HEK293T (cell line): ENCODE measurements around the gene RENBP.

ENCODE experiments used
- CTCF ChIA-PET: fragments of 350-600 bp; formaldehyde crosslinking; extraction: SDS; loops from one replicate; lab custom pipeline; 2021; ENCODE audit warnings: antibody characterized with exemption, inconsistent platforms; lab: Yijun Ruan, JAX
- POLR2A ChIA-PET: fragments of 350-600 bp; formaldehyde crosslinking; extraction: SDS; loops from one replicate; lab custom pipeline; 2020; ENCODE audit warnings: antibody characterized with exemption, inconsistent platforms; lab: Yijun Ruan, JAX
- DNase-seq: peaks from one replicate; pipeline ENCODE4 v3.0.0; 2012; ENCODE audit warnings: mixed read lengths; ENCODE audit errors: extremely low spot score
- ARNT ChIP-seq: fragments of 450-650 bp; IDR thresholded peaks from 2 replicates; pipeline ENCODE4 v1.6.1; 2017; ENCODE audit warnings: mild to moderate bottlenecking
- BHLHE40 ChIP-seq: fragments of 450-650 bp; IDR thresholded peaks from 2 replicates; pipeline ENCODE4 v1.6.1; 2016; ENCODE audit warnings: mild to moderate bottlenecking, moderate library complexity, borderline replicate concordance
- CTBP1 ChIP-seq: fragments of 450-650 bp; IDR thresholded peaks from 2 replicates; pipeline ENCODE4 v1.6.1; 2016; ENCODE audit warnings: borderline replicate concordance
- ELF4 ChIP-seq: fragments of 450-650 bp; IDR thresholded peaks from 2 replicates; pipeline ENCODE4 v1.6.1; 2017; ENCODE audit warnings: antibody characterized with exemption
- FOXA1 ChIP-seq: fragments of 450-650 bp; IDR thresholded peaks from 2 replicates; pipeline ENCODE4 v1.6.1; 2016; ENCODE audit warnings: mild to moderate bottlenecking
- FOXK2 ChIP-seq: fragments of 450-650 bp; IDR thresholded peaks from 2 replicates; pipeline ENCODE4 v1.6.1; 2016; ENCODE audit warnings: mild to moderate bottlenecking
- FOXM1 ChIP-seq: fragments of 450-650 bp; IDR thresholded peaks from 2 replicates; pipeline ENCODE4 v1.6.1; 2017; ENCODE audit warnings: mild to moderate bottlenecking, borderline replicate concordance
- HDGF ChIP-seq: fragments of 450-650 bp; IDR thresholded peaks from 2 replicates; pipeline ENCODE4 v1.6.1; 2017; ENCODE audit warnings: antibody characterized with exemption, borderline replicate concordance
- L3MBTL2 ChIP-seq: fragments of 450-650 bp; conservative IDR thresholded peaks from 2 replicates; pipeline ENCODE4 v1.6.1; 2016; ENCODE audit warnings: mild to moderate bottlenecking
- LEF1 ChIP-seq: fragments of 450-650 bp; IDR thresholded peaks from 2 replicates; pipeline ENCODE4 v1.6.1; 2017; ENCODE audit warnings: mild to moderate bottlenecking, borderline replicate concordance
- NFRKB ChIP-seq: fragments of 450-650 bp; IDR thresholded peaks from 2 replicates; pipeline ENCODE4 v1.6.1; 2016; ENCODE audit warnings: mild to moderate bottlenecking, moderate library complexity
- SP1 ChIP-seq: fragments of 450-650 bp; IDR thresholded peaks from 2 replicates; pipeline ENCODE4 v1.6.1; 2017
- SUZ12 ChIP-seq: fragments of 450-650 bp; IDR thresholded peaks from 2 replicates; pipeline ENCODE4 v1.6.1; 2016; ENCODE audit warnings: mild to moderate bottlenecking
- TARDBP ChIP-seq: fragments of 450-650 bp; IDR thresholded peaks from 2 replicates; pipeline ENCODE4 v1.6.1; 2016
- ZNF384 ChIP-seq: fragments of 450-650 bp; IDR thresholded peaks from 2 replicates; pipeline ENCODE4 v1.6.1; 2016
- TF ChIP-seq, protein P1 (sequence below): fragments of 450-650 bp; IDR thresholded peaks from 2 replicates; pipeline ENCODE4 v1.6.1; 2016

RENBP gene

DNA sequence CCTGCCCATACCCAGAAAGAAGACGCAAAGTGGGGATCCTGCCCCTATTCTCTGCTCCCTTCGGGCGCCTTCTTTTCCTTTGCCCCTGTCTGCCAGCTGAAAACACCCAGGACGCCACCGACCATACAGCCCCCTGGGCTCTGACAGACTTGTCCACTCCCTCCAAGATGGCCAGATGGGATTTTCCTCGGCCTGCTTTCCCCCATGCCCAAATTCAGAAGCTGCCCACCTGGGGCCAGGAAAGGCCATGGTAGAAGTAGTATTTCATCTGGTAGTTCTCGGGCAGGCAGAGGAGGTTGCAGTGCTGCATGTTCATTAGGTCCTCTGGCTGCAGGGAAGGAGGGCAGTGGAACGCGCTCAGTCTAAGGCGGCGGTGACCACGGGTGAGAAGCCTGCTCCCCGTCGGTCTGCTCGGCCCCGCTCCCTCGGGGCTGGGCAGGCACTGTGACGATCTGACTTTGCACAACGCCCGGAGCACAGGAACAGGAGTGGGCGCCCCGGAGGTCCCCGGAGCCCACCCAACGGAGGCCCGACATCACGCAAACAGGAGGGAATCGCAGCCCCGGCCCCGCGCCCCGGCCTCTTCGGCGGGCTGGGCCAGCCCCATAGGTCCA is 10.2 kb downstream of the RENBP start:
- POLR2A ChIA-PET = interaction anchor here (0.8 to 2.0 kb wide), 10 partner anchors 8 to 592 kb away, joined by 3 to 9 read pairs (median 4); partner anchors contain the start of genes ARHGAP4, HCFC1, IDH3G and RENBP
- no peak for TF ChIP-seq SP1
- no peak for TF ChIP-seq TARDBP
- CTCF ChIA-PET = interaction anchor here (0.6 to 2.1 kb wide), 4 partner anchors 9 to 12 kb away, joined by 3 to 9 read pairs (median 4); partner anchors contain the start of gene RENBP
- no peak for DNase-seq

DNA sequence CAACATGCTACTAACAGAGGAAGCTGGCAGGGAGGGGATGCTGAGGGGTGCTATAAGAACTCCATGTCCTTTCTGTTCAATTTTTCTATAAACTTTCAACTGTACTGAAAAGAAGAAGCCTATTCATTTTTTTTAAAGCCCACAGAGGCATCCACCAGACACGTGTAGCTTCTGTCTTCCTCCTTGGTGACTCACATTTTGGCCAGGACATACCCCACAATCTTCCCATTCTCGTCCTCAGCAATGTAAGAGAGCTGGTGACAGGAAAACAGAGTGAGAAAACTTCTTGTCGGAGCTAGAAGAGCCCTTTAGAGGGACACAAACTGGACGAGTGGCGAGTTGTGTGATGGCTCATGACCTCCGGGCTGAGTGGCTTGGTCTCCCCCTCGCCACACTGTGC is 10.7 kb downstream of the RENBP start:
- DNase-seq = no peak
- ChIA-PET CTCF (interaction anchor here (1.0 to 2.1 kb wide), 3 partner anchors 11 to 13 kb away, joined by 3 to 9 read pairs (median 5); partner anchors contain the start of gene RENBP), POLR2A (interaction anchor here (0.9 to 1.5 kb wide), 2 partner anchors 13 to 139 kb away, joined by 3 to 5 read pairs; partner anchors contain the start of genes IDH3G and SSR4)
- TF ChIP-seq SUZ12 (no peak), FOXA1 (no peak), ARNT (no peak), NFRKB (no peak), L3MBTL2 (no peak), FOXK2 (no peak), CTBP1 (no peak), LEF1 (no peak), ZNF384 (no peak), SP1 (no peak), BHLHE40 (no peak), FOXM1 (no peak), HDGF (no peak), TARDBP (no peak), ELF4 (no peak)
- TF ChIP-seq, protein P1, sequence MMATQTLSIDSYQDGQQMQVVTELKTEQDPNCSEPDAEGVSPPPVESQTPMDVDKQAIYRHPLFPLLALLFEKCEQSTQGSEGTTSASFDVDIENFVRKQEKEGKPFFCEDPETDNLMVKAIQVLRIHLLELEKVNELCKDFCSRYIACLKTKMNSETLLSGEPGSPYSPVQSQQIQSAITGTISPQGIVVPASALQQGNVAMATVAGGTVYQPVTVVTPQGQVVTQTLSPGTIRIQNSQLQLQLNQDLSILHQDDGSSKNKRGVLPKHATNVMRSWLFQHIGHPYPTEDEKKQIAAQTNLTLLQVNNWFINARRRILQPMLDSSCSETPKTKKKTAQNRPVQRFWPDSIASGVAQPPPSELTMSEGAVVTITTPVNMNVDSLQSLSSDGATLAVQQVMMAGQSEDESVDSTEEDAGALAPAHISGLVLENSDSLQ = no peak

DNA sequence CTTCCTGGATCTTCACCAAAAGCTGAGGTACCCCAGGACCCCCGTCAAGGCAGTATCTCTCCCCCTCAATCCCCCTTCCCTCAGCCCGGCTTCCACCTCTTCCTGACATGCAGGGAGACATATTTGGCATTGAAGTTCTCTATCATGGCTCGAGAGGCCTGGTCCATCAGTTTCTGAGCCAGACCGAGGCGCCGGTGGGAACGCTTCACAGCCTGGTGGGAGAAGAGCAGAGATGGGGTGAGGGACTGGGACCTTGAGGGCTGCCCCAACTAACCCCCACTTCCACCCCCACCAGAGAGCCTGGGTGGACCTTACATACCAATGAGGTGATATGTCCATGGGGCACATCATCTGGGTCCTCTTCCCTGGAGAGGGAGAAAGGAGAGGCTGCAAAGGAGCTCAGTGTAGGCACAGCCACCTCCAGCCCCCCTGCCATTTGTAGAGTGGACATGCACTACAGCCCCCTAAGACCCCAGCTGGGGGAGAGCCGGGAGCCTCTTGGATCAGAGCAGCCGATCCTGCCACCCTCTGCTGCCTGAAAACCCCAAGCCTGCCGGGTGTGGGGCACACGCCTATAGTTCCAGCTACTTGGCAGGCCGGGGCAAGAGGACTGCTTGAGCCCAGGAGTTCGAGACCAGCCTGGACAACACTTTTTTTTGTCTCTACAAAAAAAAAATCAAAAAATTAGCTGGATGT is 12.1 kb downstream of the RENBP start:
- no peak for TF ChIP-seq L3MBTL2
- TF ChIP-seq SP1 = no peak
- no peak for TF ChIP-seq ELF4
- no peak for TF ChIP-seq FOXM1
- TF ChIP-seq TARDBP = no peak
- no peak for TF ChIP-seq SUZ12
- TF ChIP-seq FOXA1 = no peak
- no peak for TF ChIP-seq LEF1
- TF ChIP-seq NFRKB = no peak
- no peak for TF ChIP-seq ZNF384
- no peak for TF ChIP-seq FOXK2
- TF ChIP-seq ARNT = no peak
- TF ChIP-seq HDGF = no peak
- no peak for TF ChIP-seq BHLHE40
- TF ChIP-seq CTBP1 = no peak
- TF ChIP-seq, protein P1 = no peak
- no peak for DNase-seq
- CTCF ChIA-PET = interaction anchor here (2.1 kb wide), 1 partner anchor 14 kb away, joined by 9 read pairs; no protein-coding TSS in a partner anchor
- POLR2A ChIA-PET = interaction anchor here (4.0 kb wide), 1 partner anchor 38 kb away, joined by 13 read pairs; the partner anchor contains the start of gene HCFC1

DNA sequence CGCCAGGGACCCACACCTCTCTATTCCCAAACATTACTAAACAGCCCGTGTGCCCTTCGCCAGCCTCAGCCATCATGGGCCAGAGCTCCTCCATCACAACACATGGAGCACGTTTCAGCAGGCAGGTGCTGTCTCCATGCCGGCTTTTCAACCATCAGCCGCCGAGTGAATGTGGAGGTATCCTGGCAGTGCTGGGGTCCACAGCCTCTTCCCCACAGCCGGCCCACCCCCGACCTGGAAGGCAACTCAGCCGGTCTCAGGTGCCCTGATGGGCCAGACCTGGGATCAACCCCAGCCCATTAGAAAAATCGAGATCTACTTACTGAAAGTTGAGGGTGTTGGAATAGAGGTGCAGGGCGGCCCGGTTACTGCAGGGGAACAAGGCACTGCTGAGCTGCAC is 12.7 kb downstream of the RENBP start:
- ChIA-PET CTCF (no interaction called here), POLR2A (interaction anchor here (0.8 to 4.0 kb wide), 2 partner anchors 39 to 41 kb away, joined by 3 to 13 read pairs; partner anchors contain the start of genes HCFC1 and TMEM187)

DNA sequence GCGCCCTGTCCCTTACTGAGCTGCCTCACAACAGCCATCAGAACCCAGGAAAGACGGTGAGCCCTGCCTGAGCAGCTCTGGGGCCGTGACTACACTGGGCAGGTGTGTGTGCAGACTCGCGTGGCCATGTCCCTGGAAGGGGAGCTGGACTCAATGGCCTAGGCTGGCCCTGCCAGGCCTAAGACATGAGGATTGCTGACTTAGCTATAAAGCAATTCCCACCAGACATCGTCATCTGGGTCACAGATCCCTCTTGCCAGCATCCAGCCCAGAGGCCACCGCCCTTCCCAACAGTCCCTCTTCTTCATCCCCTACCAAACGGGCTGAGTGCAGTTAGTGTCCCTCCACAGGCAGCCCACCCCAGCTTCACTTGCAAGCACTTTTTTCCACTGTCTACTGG is 13.3 kb downstream of the RENBP start:
- CTCF ChIA-PET = no interaction called here
- DNase-seq = no peak
- POLR2A ChIA-PET = interaction anchor here (0.8 to 7.1 kb wide), 3 partner anchors 16 to 41 kb away, joined by 3 to 65 read pairs (median 13); partner anchors contain the start of genes HCFC1, RENBP and TMEM187
- TF ChIP-seq HDGF (no peak), CTBP1 (no peak), FOXA1 (no peak), TARDBP (no peak), NFRKB (no peak), ZNF384 (no peak), BHLHE40 (no peak), SUZ12 (no peak), SP1 (no peak), LEF1 (no peak)
- TF ChIP-seq, protein P1 = no peak

More for the DNA sequence above, 12.7 kb downstream of the RENBP start:
- DNase-seq = no peak
- no peak for TF ChIP-seq SUZ12
- TF ChIP-seq SP1 = no peak
- no peak for TF ChIP-seq ELF4
- TF ChIP-seq NFRKB = no peak
- no peak for TF ChIP-seq CTBP1
- TF ChIP-seq FOXA1 = no peak
- TF ChIP-seq FOXK2 = no peak
